K562 (cell line): Measurements from ENCODE around the gene TMC4.

Experiments used
- ATF3 ChIP-seq, 2 experiments: fragments of 450-650 bp in 1 of 2; sonication (generic) in 1 of 2; formaldehyde crosslinking in 1 of 2; IDR thresholded peaks in 1 of 2; conservative IDR thresholded peaks in 1 of 2; 2 replicates each; pipeline versions ENCODE4 v1.6.1 to v1.8.1; 2016 to 2023; ENCODE audit warnings: mild to moderate bottlenecking in 2 of 2, moderate library complexity in 2 of 2, inconsistent platforms in 1 of 2, missing genetic modification reagents in 1 of 2
- CREB1 ChIP-seq, 2 experiments: sonication (generic) in 1 of 2; formaldehyde crosslinking in 1 of 2; IDR thresholded peaks; 2 replicates each; pipeline versions ENCODE4 v1.6.1 to v1.8.0; 2012 to 2022; ENCODE audit warnings: inconsistent platforms in 1 of 2, mild to moderate bottlenecking in 1 of 2, missing genetic modification reagents in 1 of 2, moderate library complexity in 1 of 2
- HIVEP1 ChIP-seq: fragments of 250-450 bp; sonication (Bioruptor Pico); IDR thresholded peaks from 2 replicates; pipeline ENCODE4 v1.4.0; 2020; ENCODE audit warnings: mild to moderate bottlenecking
- KDM1A ChIP-seq, 2 experiments: fragments of 450-650 bp; IDR thresholded peaks; 2 replicates each; pipeline ENCODE4 v1.6.1; 2016; ENCODE audit warnings: mild to moderate bottlenecking in 2 of 2
- PATZ1 ChIP-seq: fragments of 250-450 bp; sonication (Bioruptor Pico); IDR thresholded peaks from 2 replicates; pipeline ENCODE4 v1.5.0; 2020; ENCODE audit warnings: mild to moderate bottlenecking, borderline replicate concordance
- POLR2A ChIP-seq: fragments of 450-650 bp; conservative IDR thresholded peaks from 2 replicates; pipeline ENCODE4 v1.6.1; 2016
- POLR2AphosphoS5 ChIP-seq: IDR thresholded peaks from 2 replicates; pipeline ENCODE4 v1.6.1; 2011; ENCODE audit warnings: mild to moderate bottlenecking, low read depth, low read length, moderate library complexity; ENCODE audit not compliant: control insufficient read depth, insufficient read depth
- SP1 ChIP-seq: sonication (generic); formaldehyde crosslinking; IDR thresholded peaks from 2 replicates; pipeline ENCODE4 v1.8.1; 2022; ENCODE audit warnings: mild to moderate bottlenecking, missing genetic modification reagents
- ZNF121 ChIP-seq: sonication (generic); formaldehyde crosslinking; conservative IDR thresholded peaks from 2 replicates; pipeline ENCODE4 v1.8.0; 2022; ENCODE audit warnings: missing genetic modification reagents
- ZNF41 ChIP-seq: fragments of 250-450 bp; sonication (Bioruptor Pico); conservative IDR thresholded peaks from 2 replicates; pipeline ENCODE4 v1.4.0; 2020; ENCODE audit warnings: mild to moderate bottlenecking
- ZNF518B ChIP-seq: fragments of 250-450 bp; sonication (Bioruptor Pico); IDR thresholded peaks from 2 replicates; pipeline ENCODE4 v1.5.0; 2021; ENCODE audit warnings: mild to moderate bottlenecking, moderate library complexity
- TF ChIP-seq, protein P1 (sequence below): fragments of 250-450 bp; sonication (Bioruptor Pico); IDR thresholded peaks from 2 replicates; pipeline ENCODE4 v1.4.0; 2020; ENCODE audit warnings: borderline replicate concordance
- TF ChIP-seq, protein P2 (sequence below): sonication (generic); formaldehyde crosslinking; IDR thresholded peaks from 2 replicates; pipeline ENCODE4 v1.8.1; 2023; ENCODE audit warnings: mild to moderate bottlenecking, missing genetic modification reagents, moderate library complexity

- TF ChIP-seq ATF3 (IDR thresholded peaks at IDR 0.05) (no peak), ATF3 (CRISPR knock-in tag; conservative IDR thresholded peaks at IDR 0.05) (no peak), ZNF518B (CRISPR knock-in tag) (no peak), PATZ1 (CRISPR knock-in tag) (no peak), CREB1 (IDR thresholded peaks at IDR 0.05) (peak; percentile 25; the same call in 1 of the 2 replicates), CREB1 (CRISPR knock-in tag; IDR thresholded peaks at IDR 0.05) (no peak), ZNF121 (no peak), POLR2A (peak; percentile 80), KDM1A (IDR thresholded peaks at IDR 0.05) (no peak), ZNF41 (CRISPR knock-in tag) (no peak), HIVEP1 (CRISPR knock-in tag) (no peak), POLR2AphosphoS5 (peak; percentile 67), SP1 (no peak; the same call in 1 of the 2 replicates)
- TF ChIP-seq, protein P1, sequence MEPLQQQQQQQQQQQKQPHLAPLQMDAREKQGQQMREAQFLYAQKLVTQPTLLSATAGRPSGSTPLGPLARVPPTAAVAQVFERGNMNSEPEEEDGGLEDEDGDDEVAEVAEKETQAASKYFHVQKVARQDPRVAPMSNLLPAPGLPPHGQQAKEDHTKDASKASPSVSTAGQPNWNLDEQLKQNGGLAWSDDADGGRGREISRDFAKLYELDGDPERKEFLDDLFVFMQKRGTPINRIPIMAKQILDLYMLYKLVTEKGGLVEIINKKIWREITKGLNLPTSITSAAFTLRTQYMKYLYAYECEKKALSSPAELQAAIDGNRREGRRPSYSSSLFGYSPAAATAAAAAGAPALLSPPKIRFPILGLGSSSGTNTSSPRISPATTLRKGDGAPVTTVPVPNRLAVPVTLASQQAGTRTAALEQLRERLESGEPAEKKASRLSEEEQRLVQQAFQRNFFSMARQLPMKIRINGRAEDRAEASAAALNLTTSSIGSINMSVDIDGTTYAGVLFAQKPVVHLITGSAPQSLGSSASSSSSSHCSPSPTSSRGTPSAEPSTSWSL (CRISPR knock-in tag) = no peak
- TF ChIP-seq, protein P2, sequence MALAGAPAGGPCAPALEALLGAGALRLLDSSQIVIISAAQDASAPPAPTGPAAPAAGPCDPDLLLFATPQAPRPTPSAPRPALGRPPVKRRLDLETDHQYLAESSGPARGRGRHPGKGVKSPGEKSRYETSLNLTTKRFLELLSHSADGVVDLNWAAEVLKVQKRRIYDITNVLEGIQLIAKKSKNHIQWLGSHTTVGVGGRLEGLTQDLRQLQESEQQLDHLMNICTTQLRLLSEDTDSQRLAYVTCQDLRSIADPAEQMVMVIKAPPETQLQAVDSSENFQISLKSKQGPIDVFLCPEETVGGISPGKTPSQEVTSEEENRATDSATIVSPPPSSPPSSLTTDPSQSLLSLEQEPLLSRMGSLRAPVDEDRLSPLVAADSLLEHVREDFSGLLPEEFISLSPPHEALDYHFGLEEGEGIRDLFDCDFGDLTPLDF (CRISPR knock-in tag) = no peak
These were observed 16.3 kb upstream of the TMC4 start, which contains the start of gene MBOAT7 for GRCh38 chr19:54189145-54189734.
